HepG2 (cell line): Measurements from ENCODE around the gene C2orf78. TPM values are rescaled to one million over a fixed set of nuclear protein-coding genes. Genes with fewer than 3 reads are reported as not detected.

Experiments used
- ATAC-seq: fragments of 200-7000 bp; cut with Tn5 transposase; 3 replicates; pipeline ENCODE4 v1.9.1; 2020; ENCODE audit warnings: mild to moderate bottlenecking, moderate library complexity
- BruUV-seq: library from RNA; stranded (reverse); fragments of 400-500 nt; replicated peaks from 2 replicates; lab custom pipeline; 2021; lab: Mats Ljungman, UMichigan
- CTCF ChIA-PET: fragments of 300-600 bp; formaldehyde crosslinking; extraction: SDS; loops from one replicate; lab custom pipeline; 2021; ENCODE audit warnings: low total read pairs, inconsistent platforms, low intra/inter-chr PET ratio; lab: Yijun Ruan, JAX
- POLR2A ChIA-PET: fragments of 350-600 bp; sonication (Branson Sonifier 250); formaldehyde crosslinking; loops from one replicate; lab custom pipeline; 2020; ENCODE audit warnings: antibody characterized with exemption, inconsistent platforms; lab: Yijun Ruan, JAX
- DNase-seq: peaks from one replicate; pipeline ENCODE4 v3.0.0-alpha.2; 2015; ENCODE audit warnings: low spot score
- FAIRE-seq: peaks from 3 replicates; lab custom pipeline; 2011; peaks lifted over from hg19 to GRCh38; lab: Jason Lieb, UNC
- H2AFZ ChIP-seq: one replicate; pipeline ENCODE4 v1.6.1; 2011; ENCODE audit warnings: low read length, inconsistent platforms
- H3K27ac ChIP-seq: fragments of 300-600 bp; 3 replicates; pipeline ENCODE4 v1.8.0; 2011; ENCODE audit warnings: mixed run types, mild to moderate bottlenecking, mixed read lengths, low read length, inconsistent platforms; ENCODE audit not compliant: insufficient read depth; ENCODE audit errors: extremely low read length
- H3K27me3 ChIP-seq, 2 experiments: fragments of 200-600 bp in 1 of 2; 2 replicates in 1 of 2; 3 replicates in 1 of 2; pipeline versions ENCODE4 v1.6.0 to v1.8.0; 2011; ENCODE audit warnings: low read length in 2 of 2, mild to moderate bottlenecking in 2 of 2, moderate library complexity in 2 of 2, inconsistent platforms in 1 of 2; ENCODE audit not compliant: insufficient read depth in 2 of 2, control insufficient read depth in 1 of 2
- H3K36me3 ChIP-seq, 2 experiments: fragments of 200-600 bp in 1 of 2; replicated peaks in 1 of 2; 2 replicates in 1 of 2; 3 replicates in 1 of 2; pipeline versions ENCODE4 v1.5.1 to v1.8.0; 2011; ENCODE audit warnings: low read length in 2 of 2, inconsistent platforms in 1 of 2; ENCODE audit not compliant: insufficient read depth in 2 of 2, control insufficient read depth in 1 of 2
- H3K4me1 ChIP-seq: 2 replicates; pipeline ENCODE4 v1.5.1; 2012; ENCODE audit warnings: low read length, inconsistent platforms; ENCODE audit not compliant: insufficient read depth
- H3K4me2 ChIP-seq: 2 replicates; pipeline ENCODE4 v1.6.0; 2011; ENCODE audit warnings: low read depth, low read length, inconsistent platforms
- H3K4me3 ChIP-seq, 3 experiments: fragments of 200-600 bp in 1 of 3; sonication (generic), shearing (Covaris generic) in 1 of 3; replicated peaks in 1 of 3; 2 replicates each; pipeline ENCODE4 v1.5.1; 2011 to 2016; ENCODE audit warnings: low read length in 3 of 3, inconsistent platforms in 2 of 3, low read depth in 2 of 3, mild to moderate bottlenecking in 2 of 3, control low read depth in 1 of 3, mixed read lengths in 1 of 3; ENCODE audit not compliant: insufficient read depth in 1 of 3
- H3K79me2 ChIP-seq: one replicate; pipeline ENCODE4 v1.6.1; 2011; ENCODE audit warnings: low read length, inconsistent platforms; ENCODE audit not compliant: insufficient read depth
- H3K9ac ChIP-seq: 2 replicates; pipeline ENCODE4 v1.6.0; 2011; ENCODE audit warnings: mild to moderate bottlenecking, low read depth, low read length, inconsistent platforms; ENCODE audit not compliant: insufficient read depth
- H3K9me3 ChIP-seq: 2 replicates; pipeline ENCODE4 v1.5.1; 2012; ENCODE audit warnings: mild to moderate bottlenecking, low read length
- H4K20me1 ChIP-seq: 2 replicates; pipeline ENCODE4 v1.6.0; 2011; ENCODE audit warnings: inconsistent platforms, mild to moderate bottlenecking, low read length, moderate library complexity; ENCODE audit not compliant: insufficient read depth
- CENPT ChIP-seq: sonication (generic); formaldehyde crosslinking; IDR thresholded peaks from 2 replicates; pipeline ENCODE4 v1.8.0; 2022; ENCODE audit warnings: low read depth, mild to moderate bottlenecking, moderate library complexity, missing genetic modification reagents
- FOXJ3 ChIP-seq: sonication (generic); formaldehyde crosslinking; IDR thresholded peaks from 2 replicates; pipeline ENCODE4 v1.4.0; 2020; ENCODE audit warnings: missing genetic modification reagents, mild to moderate bottlenecking, borderline replicate concordance
- GLI4 ChIP-seq: sonication (generic); formaldehyde crosslinking; IDR thresholded peaks from 2 replicates; pipeline ENCODE4 v1.5.1; 2020; ENCODE audit warnings: missing genetic modification reagents, mild to moderate bottlenecking, moderate library complexity, borderline replicate concordance
- HCFC1 ChIP-seq: fragments of 150-350 bp; IDR thresholded peaks from 2 replicates; pipeline ENCODE4 v1.6.1; 2014; ENCODE audit warnings: low read depth, low read length
- MTA1 ChIP-seq: sonication (generic); formaldehyde crosslinking; IDR thresholded peaks from 2 replicates; pipeline ENCODE4 v1.4.0; 2020; ENCODE audit warnings: missing genetic modification reagents, mild to moderate bottlenecking, borderline replicate concordance
- RCOR2 ChIP-seq: IDR thresholded peaks from 2 replicates; pipeline ENCODE4 v1.6.1; 2016; ENCODE audit warnings: missing biosample characterization, missing genetic modification reagents
- RFX1 ChIP-seq: fragments of 450-650 bp; IDR thresholded peaks from 2 replicates; pipeline ENCODE4 v1.6.1; 2017
- RXRB ChIP-seq: IDR thresholded peaks from 2 replicates; pipeline ENCODE4 v1.6.1; 2016; ENCODE audit warnings: borderline replicate concordance, missing genetic modification reagents, missing compliant biosample characterization
- SP140L ChIP-seq: sonication (generic); formaldehyde crosslinking; IDR thresholded peaks from 2 replicates; pipeline ENCODE4 v1.4.0; 2020; ENCODE audit warnings: missing genetic modification reagents, borderline replicate concordance
- SRSF1 ChIP-seq: fragments of 200-400 bp; formaldehyde crosslinking; optimal IDR thresholded peaks from 2 replicates; pipeline ENCODE3; 2017; ENCODE audit warnings: mild to moderate bottlenecking, low read depth, low read length, moderate library complexity
- TBP ChIP-seq: sonication (generic); formaldehyde crosslinking; IDR thresholded peaks from 2 replicates; pipeline ENCODE4 v1.5.0; 2020; ENCODE audit warnings: missing genetic modification reagents
- ZBTB46 ChIP-seq: sonication (generic); formaldehyde crosslinking; IDR thresholded peaks from 2 replicates; pipeline ENCODE4 v1.4.0; 2020; ENCODE audit warnings: mild to moderate bottlenecking, missing genetic modification reagents, borderline replicate concordance
- ZNF20 ChIP-seq: sonication (generic); formaldehyde crosslinking; IDR thresholded peaks from 2 replicates; pipeline ENCODE4 v1.4.0; 2020; ENCODE audit warnings: mild to moderate bottlenecking, moderate library complexity, missing genetic modification reagents
- ZNF354B ChIP-seq: sonication (generic); formaldehyde crosslinking; IDR thresholded peaks from 2 replicates; pipeline ENCODE4 v1.8.0; 2022; ENCODE audit warnings: mild to moderate bottlenecking, missing genetic modification reagents
- ZNF639 ChIP-seq: conservative IDR thresholded peaks from 2 replicates; pipeline ENCODE4 v1.6.1; 2018; ENCODE audit warnings: missing genetic modification reagents
- ZNF660 ChIP-seq: sonication (generic); formaldehyde crosslinking; IDR thresholded peaks from 2 replicates; pipeline ENCODE4 v1.5.1; 2020; ENCODE audit warnings: mild to moderate bottlenecking, low read depth, missing genetic modification reagents, borderline replicate concordance
- ZSCAN30 ChIP-seq: sonication (generic); formaldehyde crosslinking; IDR thresholded peaks from 2 replicates; pipeline ENCODE4 v1.5.0; 2020; ENCODE audit warnings: mild to moderate bottlenecking, missing genetic modification reagents
- in situ Hi-C: cut with HindIII; loops from 2 replicates; pipeline ENCODE4 v1.10.0; 2017; ENCODE audit warnings: low pct_unique_long_range_greater_than_20kb; ENCODE audit not compliant: extremely low pct_ligation_motif_present
- intact Hi-C: fragments of 100-400 bp; cut with micrococcal nuclease; formaldehyde crosslinking; loops from one replicate; pipeline ENCODE4 v1.10.0; 2022; ENCODE audit not compliant: unreplicated experiment
- polyA plus RNA-seq, 8 experiments: library from polyadenylated mRNA; depleted of rRNA in 3 of 8; stranded (reverse) in 7 of 8; unstranded in 1 of 8; fragments of >200 nt; fragmentation: Illumina TruSeq in 4 of 8; extraction: Trizol in 4 of 8; gene quantifications; 2 replicates each; pipeline versions ENCODE4 v1.2.1 to v1.2.3, GENCODE V29; 2011 to 2016; ENCODE audit warnings: low read depth in 4 of 8, missing spikeins in 1 of 8, mixed read lengths in 1 of 8; ENCODE audit not compliant: insufficient read depth in 1 of 8
- total RNA-seq, 5 experiments: library from RNA; depleted of rRNA; stranded (reverse); fragments of >200 nt; fragmentation: Illumina TruSeq; extraction: Trizol; gene quantifications; 2 replicates each; pipeline ENCODE4 v1.2.3, GENCODE V29; 2016; ENCODE audit warnings: low read depth in 1 of 5
- TF ChIP-seq, protein P1 (sequence below): sonication (generic); formaldehyde crosslinking; IDR thresholded peaks from 2 replicates; pipeline ENCODE4 v1.4.0; 2020; ENCODE audit warnings: missing genetic modification reagents

C2orf78 gene
- total and polyA plus RNA-seq, 2 of the 13 experiments (the other 11 are each of a cell fraction or from before 2014, with no cell fraction given), result not detected

- ChIA-PET CTCF (no interaction called here), POLR2A (no interaction called here)
- BruUV-seq, result no TSS peak
- no peak overlapping the region for H2AFZ ChIP-seq
- no peak overlapping the region for H3K4me2 ChIP-seq
- no peak for ATAC-seq
- no peaks in the 10 kb centered on the region for H3K79me2 ChIP-seq
- intact Hi-C loops, result no loop called here
- no peaks in the 10 kb centered on the region for H3K9me3 ChIP-seq
- no peak overlapping the region for H3K4me3 ChIP-seq
- H3K4me1 ChIP-seq, result peaks cover 10% of the 10 kb centered on the region; the same call in 1 of the 2 replicates
- TF ChIP-seq ZBTB46 (CRISPR knock-in tag) (no peak), SP140L (CRISPR knock-in tag) (no peak), TBP (CRISPR knock-in tag) (no peak), ZNF660 (CRISPR knock-in tag) (no peak), RXRB (no peak), ZNF354B (CRISPR knock-in tag) (no peak), CENPT (CRISPR knock-in tag) (no peak), MTA1 (CRISPR knock-in tag) (no peak), ZNF639 (CRISPR knock-in tag) (no peak), ZNF20 (no peak), RCOR2 (CRISPR knock-in tag) (no peak), RFX1 (no peak), SRSF1 (no peak), GLI4 (CRISPR knock-in tag) (no peak), FOXJ3 (CRISPR knock-in tag) (no peak), ZSCAN30 (CRISPR knock-in tag) (no peak), HCFC1 (no peak)
- TF ChIP-seq, protein P1, sequence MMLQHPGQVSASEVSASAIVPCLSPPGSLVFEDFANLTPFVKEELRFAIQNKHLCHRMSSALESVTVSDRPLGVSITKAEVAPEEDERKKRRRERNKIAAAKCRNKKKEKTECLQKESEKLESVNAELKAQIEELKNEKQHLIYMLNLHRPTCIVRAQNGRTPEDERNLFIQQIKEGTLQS (CRISPR knock-in tag), result no peak
- no peak overlapping the region for H3K27ac ChIP-seq
- FAIRE-seq, result no peak
- H3K36me3 ChIP-seq, result no peaks in the 10 kb centered on the region
- in situ Hi-C loops, result no loop called here
- peaks cover 0 to 15% of the 10 kb centered on the region in 2 experiments; a peak in 3 of 5 replicates for H3K27me3 ChIP-seq
- no peak overlapping the region for H3K9ac ChIP-seq
- no peaks in the 10 kb centered on the region for H4K20me1 ChIP-seq
- no peak for DNase-seq
Observed at GRCh38 chr2:73812635-73813034, 28.7 kb downstream of the C2orf78 start.
